ENCODE results near the gene PPRC1.
A peak's percentile ranks its signal among the peaks of the same experiment; 100 is the strongest.
"Not testable (repeated sequence)": the region's sequence is repeated elsewhere in the genome, so short reads cannot be mapped to it uniquely, and the experiment has no call there.

PPRC1 gene

DNA sequence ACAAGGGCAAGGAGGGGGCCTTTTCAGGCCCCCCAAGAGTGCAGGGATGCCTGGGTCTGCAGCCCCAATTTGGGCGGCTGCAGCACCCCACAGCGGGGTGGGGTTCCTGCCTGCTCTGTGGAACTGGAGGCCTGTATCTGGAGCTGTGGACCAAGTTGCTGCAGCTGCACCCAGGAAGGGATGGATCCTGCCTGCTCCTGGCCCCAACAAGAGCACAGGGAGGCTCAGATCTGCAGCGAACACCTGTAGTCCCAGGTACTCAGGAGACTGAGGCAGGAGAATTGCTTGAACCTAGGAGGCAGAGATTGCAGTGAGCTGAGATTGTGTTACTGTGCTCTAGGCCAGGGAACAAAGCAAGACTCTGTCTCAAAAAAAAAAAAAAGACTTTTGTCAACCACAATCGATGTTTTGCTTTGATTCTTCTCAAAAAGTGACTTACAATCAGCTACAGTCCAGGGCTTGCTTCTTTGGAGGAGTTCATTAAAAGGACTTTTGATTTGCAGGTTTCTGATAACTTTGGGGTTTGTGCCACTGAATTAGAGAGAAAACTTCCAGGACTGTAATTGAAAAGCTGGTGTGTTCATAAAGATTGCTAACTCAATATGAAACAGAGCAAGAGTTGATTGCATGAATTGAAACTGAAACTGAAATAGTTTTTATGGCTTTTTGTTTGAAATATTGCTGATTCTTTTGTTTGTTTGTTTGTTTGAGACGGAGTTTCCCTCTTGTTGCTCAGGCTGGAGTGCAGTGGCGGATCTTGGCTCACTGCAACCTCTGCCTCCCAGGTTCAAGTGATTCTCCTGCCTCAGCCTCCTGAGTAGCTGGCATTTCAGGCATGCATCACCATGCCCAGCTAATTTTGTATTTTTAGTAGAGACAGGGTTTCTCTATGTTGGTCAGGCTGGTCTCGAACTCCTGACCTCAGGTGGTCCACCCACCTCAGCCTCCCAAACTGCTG, 56.4 kb downstream of the PPRC1 start:
- DNase-seq (ENCODE audit: low read depth), result not testable (repeated sequence)

DNA sequence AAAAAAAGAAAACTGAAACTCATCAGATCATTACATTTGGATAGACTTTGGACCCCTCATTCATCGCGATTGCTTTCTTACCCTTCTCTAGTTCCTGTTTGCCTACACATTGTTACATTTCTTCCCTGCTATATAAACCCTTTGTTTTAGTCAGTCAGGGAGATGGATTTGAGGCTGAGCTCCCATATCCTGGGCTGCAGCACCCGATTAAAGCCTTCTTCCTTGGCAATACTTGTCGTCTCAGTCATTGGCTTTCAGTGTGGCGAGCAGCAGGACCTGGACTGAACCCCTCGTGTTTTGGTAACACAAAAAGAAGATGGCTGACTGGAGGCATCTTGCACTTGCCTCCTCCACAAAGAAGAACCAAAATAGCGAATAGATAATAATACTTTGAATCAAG, 59.1 kb downstream of the PPRC1 start:
- no peak for DNase-seq (ENCODE audit: low read depth)

DNA sequence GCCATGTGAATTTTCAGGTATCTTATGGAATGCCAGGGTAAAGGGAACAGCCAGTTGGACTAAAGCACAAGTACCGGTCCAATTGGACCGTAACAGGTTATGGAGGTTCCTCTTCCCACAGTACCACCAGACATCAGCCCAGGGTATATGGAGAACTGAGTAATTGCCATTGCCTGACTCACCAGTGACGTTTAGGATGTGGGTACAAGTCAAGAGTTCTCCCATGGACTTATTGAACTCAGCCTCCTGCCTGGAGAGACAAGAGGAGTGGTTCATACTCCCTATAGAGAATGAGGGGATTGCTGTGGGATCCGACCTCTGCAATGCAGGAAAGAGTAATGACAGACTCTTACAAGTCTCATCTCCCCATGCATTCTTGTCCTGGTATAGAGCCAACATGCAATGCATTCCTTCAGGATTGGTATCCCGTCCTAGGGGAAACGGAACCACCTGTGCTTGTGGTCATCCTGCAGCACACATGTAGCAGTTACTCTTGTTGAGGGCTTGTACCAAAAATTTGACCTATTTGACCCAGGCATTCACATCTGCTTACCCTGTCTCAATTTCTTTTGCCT, 62.5 kb downstream of the PPRC1 start:
- peak; percentile 12 for DNase-seq (ENCODE audit: low read depth)

DNA sequence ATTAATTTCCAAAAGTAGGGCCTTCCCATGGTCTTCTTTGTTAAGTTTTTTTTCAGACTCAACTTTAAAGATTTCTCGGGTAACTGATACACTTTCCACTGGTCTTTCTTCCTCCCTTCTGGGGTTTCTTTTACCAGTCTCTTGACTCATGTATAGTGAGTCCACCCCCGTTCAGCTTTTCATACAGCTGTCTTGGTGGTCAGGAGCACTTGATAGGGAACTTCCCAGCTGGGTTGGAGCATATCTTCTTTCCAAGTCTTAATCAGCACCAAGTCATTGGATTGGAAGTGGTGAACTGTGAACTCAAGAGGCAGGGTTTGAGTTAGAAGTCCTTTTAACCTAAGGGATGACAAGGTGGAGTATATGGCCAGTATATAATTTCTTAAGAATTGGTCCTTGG, 64.1 kb downstream of the PPRC1 start:
- no peak for DNase-seq (ENCODE audit: low read depth)

DNA sequence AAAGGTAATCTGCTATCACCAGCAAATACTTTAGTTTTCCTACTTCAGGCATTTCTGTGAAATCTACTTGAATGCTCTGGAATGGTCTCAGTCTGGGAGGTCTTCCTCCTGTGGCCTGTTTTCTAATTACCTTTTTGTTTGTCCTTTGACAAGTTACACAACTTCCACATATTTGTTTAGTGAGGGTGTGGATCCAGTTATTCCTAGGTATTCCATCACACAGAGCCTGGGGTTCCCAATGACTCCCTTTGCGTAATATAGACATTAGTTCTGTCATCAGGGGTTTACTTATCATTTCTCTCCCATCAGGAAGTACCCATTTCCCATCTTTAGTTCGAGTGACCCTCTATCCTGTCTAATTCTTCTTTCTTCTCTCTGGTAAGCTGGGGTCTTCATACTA, 65.2 kb downstream of the PPRC1 start:
- no peak for DNase-seq (ENCODE audit: low read depth)
